Caki2 (cell line): Measurements from ENCODE around the gene PIGK. TPM values are rescaled to one million over a fixed set of nuclear protein-coding genes. Genes with fewer than 3 reads are reported as not detected.

ENCODE experiments used
- DNase-seq: peaks from one replicate; pipeline ENCODE4 v3.0.0-alpha.2; 2015; ENCODE audit warnings: low read depth
- in situ Hi-C: cut with HindIII; loops from 2 replicates; pipeline ENCODE4 v1.10.0; 2016; ENCODE audit warnings: low sequenced_read_pairs, low pct_unique_long_range_greater_than_20kb, mixed read lengths
- total RNA-seq: library from RNA; depleted of rRNA; stranded (reverse); fragments of >200 nt; shearing (Covaris generic); gene quantifications from 2 replicates; pipeline ENCODE4 v1.2.3, GENCODE V29; 2014; ENCODE audit warnings: low replicate concordance; rRNA removed

The PIGK gene
- total RNA-seq, 1 experiment from 2014 or later = 50.0 TPM

GRCh38 chr1:77057994-77058585, 161.1 kb downstream of the PIGK start:
- DNase-seq = no peak
- in situ Hi-C loops = no loop called here

DNA sequence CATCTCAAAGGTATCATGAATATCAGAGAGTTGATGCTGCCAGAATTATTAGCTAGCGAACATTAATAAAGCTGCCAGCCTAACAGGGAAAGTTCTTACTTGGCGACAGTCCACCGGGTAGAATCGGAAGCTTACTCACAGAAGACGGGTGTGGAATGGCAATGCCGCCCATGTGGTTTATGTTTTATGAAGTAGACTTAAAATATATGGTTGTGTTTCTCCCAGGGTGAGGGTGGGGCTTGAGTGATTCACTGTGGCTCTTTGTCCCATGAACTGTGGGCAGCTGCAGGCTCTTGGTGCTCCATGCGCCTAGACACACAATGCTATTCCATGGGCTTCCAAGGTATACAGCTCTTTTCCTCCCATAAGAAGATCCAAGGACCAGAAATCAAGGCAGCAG, 162.7 kb downstream of the PIGK start:
- in situ Hi-C loops = no loop called here
- DNase-seq = no peak

DNA sequence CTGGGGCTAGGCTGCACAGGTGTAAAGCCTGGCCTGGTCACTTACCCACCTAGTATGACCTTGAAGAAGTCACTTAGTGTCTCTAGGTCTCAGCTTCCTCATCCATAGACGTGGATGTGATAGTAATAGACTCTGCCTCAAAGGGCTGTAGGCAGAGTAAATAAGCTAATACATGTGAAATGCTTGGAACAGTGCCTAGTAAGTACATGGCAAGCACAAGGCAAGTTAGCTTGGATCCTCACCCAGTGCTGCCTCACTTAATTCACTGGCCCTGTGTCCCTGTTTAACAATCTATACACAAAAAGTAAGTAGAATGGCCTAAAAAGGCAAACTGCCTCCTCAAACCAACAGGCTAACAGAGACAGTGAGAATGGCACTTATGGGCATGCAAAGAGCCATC, 167.8 kb downstream of the PIGK start:
- in situ Hi-C loops = no loop called here
- DNase-seq = no peak

- DNase-seq = no peak
- in situ Hi-C loops = no loop called here
These were observed 170.6 kb downstream of the PIGK start for GRCh38 chr1:77048615-77049005.

- in situ Hi-C loops = no loop called here
- no peak for DNase-seq
These were observed 171.1 kb downstream of the PIGK start for GRCh38 chr1:77047978-77048614.

DNA sequence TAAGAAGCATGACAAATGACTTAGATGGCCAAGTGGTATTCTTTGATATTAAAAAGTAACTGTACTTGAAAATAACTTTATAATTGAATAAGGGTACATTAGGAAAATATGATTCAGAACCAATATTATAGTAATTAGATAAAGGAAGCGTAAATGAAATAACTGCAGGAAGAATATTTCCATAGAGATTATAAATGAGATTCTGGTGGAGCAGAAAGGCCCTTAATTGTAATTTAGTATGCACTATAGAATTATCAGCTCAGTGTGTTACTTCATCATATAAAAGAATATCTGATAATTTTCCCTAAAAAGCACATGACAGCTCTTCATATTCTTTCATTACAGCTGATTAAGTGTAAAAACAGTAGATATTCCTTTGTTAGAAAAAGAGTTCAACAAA, 171.7 kb downstream of the PIGK start:
- in situ Hi-C loops = no loop called here
- DNase-seq = no peak

DNA sequence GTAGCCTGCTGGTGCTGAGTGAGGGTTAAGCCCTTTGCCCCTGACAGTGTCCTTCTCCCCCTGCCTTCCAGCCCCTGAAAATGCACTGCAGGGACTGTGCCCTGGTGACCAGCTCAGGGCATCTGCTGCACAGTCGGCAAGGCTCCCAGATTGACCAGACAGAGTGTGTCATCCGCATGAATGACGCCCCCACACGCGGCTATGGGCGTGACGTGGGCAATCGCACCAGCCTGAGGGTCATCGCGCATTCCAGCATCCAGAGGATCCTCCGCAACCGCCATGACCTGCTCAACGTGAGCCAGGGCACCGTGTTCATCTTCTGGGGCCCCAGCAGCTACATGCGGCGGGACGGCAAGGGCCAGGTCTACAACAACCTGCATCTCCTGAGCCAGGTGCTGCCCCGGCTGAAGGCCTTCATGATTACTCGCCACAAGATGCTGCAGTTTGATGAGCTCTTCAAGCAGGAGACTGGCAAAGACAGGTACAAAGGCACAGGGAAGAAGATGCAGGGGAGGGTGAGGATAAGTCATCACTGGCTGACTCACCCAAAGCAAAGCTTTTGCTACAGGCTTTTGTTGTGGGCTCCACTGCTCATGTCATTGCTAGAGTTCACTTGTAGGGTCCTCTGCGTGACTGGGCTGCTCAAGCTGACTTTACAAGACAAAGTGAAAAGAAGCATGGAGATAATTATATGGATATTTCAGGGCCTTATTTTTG, 174.9 kb downstream of the PIGK start:
- no peak for DNase-seq
- in situ Hi-C loops = no loop called here

DNA sequence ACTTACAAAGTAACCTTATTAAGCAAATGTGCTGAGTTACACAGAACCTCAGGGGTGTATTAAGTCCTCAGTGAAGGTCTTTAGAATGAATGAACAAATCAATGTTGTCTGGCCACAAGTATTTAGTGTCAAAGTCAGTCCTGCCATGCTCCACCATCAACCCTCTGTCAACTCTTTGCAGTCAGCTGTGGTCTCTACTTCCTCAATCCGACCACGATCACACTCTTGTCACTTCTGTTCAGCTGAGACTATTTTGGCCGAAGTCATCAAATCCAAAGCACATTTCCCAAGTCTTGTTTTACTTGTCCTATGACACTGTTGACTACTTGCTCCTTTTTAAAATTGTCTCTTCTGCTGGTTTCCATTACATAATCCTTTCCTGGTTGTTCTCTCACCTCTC, 178.4 kb downstream of the PIGK start:
- DNase-seq = no peak
- in situ Hi-C loops = no loop called here

DNA sequence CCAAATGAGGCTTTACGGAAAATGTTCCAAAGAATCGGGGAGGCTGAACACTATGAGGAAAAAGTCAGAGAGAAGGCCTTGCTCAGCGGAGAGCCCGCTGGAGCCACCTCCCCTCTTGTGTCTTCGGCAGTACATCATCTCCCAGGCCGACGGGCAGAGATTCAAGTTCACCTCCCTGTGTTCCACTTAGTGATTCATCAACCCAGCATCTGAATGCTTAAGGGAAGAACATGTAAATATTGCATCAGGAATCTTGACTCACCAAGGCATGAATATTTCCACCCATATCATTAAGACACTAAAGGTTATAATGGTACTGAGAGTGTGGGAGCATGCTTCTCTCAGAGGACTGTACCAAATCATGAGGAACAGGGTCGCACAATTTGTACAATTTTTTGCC, 179.5 kb downstream of the PIGK start:
- in situ Hi-C loops = no loop called here
- peak; percentile 62 for DNase-seq

DNA sequence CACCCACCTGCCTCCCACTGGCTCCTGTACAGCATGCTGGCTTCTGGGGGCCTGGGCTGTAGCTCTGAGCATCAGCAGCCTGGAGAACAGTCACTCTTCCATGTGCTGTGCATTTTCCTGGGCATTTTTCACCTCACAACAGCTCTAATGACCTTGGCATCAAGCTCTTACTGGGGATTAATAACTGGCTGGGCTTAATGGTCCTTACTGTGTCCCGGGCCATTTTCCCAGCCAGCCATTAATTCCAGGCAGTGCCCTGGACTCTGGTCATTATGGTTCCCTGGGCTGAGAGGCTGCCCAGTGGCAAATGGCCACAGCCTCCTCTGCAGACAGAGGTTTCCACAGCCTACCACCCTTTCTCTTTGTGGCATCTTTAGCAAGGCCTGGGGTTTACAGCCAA, 180.1 kb downstream of the PIGK start:
- in situ Hi-C loops = no loop called here
- no peak for DNase-seq

Other genes with a start within 250 kb of the PIGK start
- 27.7 and 28.7 TPM in 2 replicates for gene AK5, start 62.6 kb upstream of the PIGK start, total RNA-seq